ENCODE results near the gene KCNJ2.
A peak's percentile ranks its signal among the peaks of the same experiment; 100 is the strongest.

KCNJ2 gene

GRCh38 chr17:70139449-70139993, 29.8 kb upstream of the KCNJ2 start:
- Histone ChIP-seq H3K27me3 (ENCODE audit: insufficient read depth, poor library complexity, severe bottlenecking) (no peaks in the 10 kb centered on the region), H3K27ac (replicated peaks) (no peak overlapping the region), H3K4me3 (replicated peaks; ENCODE audit: insufficient read depth, low read length) (no peak overlapping the region)
- no peak for DNase-seq (ENCODE audit: low read depth in 1 of 2, low spot score in 1 of 2)
- TF ChIP-seq REST (IDR thresholded peaks at IDR 0.05; ENCODE audit: insufficient replicate concordance, low read depth) = no peak
- no peak for TF ChIP-seq SPI1 (IDR thresholded peaks at IDR 0.05; ENCODE audit: borderline replicate concordance, low read depth)

- DNase-seq (ENCODE audit: low read depth in 1 of 2, low spot score in 1 of 2) = no peak
- no peak overlapping the region for H3K4me3 ChIP-seq (replicated peaks; ENCODE audit: insufficient read depth, low read length)
- H3K27me3 ChIP-seq (ENCODE audit: insufficient read depth, poor library complexity, severe bottlenecking) = no peaks in the 10 kb centered on the region
- H3K27ac ChIP-seq (replicated peaks) = no peak overlapping the region
- TF ChIP-seq SPI1 (IDR thresholded peaks at IDR 0.05; ENCODE audit: borderline replicate concordance, low read depth) (no peak), CTCF (IDR thresholded peaks at IDR 0.05; ENCODE audit: insufficient read depth, low read length) (peak; percentile 14), REST (IDR thresholded peaks at IDR 0.05; ENCODE audit: insufficient replicate concordance, low read depth) (no peak)
Measured at GRCh38 chr17:70144260-70144846, 25.0 kb upstream of the KCNJ2 start.

- TF ChIP-seq REST (IDR thresholded peaks at IDR 0.05; ENCODE audit: insufficient replicate concordance, low read depth) (no peak), CTCF (IDR thresholded peaks at IDR 0.05; ENCODE audit: insufficient read depth, low read length) (no peak), POLR2AphosphoS5 (IDR thresholded peaks at IDR 0.05; ENCODE audit: low read depth) (no peak), GABPA (IDR thresholded peaks at IDR 0.05; ENCODE audit: low read depth) (no peak), SPI1 (IDR thresholded peaks at IDR 0.05; ENCODE audit: borderline replicate concordance, low read depth) (no peak)
Measured at GRCh38 chr17:70153210-70153609, 16.1 kb upstream of the KCNJ2 start.

More at GRCh38 chr17:70153210-70153609, 16.1 kb upstream of the KCNJ2 start:
- DNase-seq (ENCODE audit: low read depth in 1 of 2, low spot score in 1 of 2) = no peak
- Histone ChIP-seq H3K4me3 (replicated peaks; ENCODE audit: insufficient read depth, low read length) (no peak overlapping the region), H3K27me3 (ENCODE audit: insufficient read depth, poor library complexity, severe bottlenecking) (no peaks in the 10 kb centered on the region), H3K27ac (replicated peaks) (no peak overlapping the region; the same call in 1 of the 2 replicates)
